ENCODE data around the gene RAPGEF2. TPM values are rescaled to one million over a fixed set of nuclear protein-coding genes. Genes with fewer than 3 reads are reported as not detected.
"Not testable (repeated sequence)": the region's sequence is repeated elsewhere in the genome, so short reads cannot be mapped to it uniquely, and the experiment has no call there.

Gene RAPGEF2
- polyA plus RNA-seq (2013, experiment 1 of 2) = 42.9 TPM
- polyA plus RNA-seq (2013, experiment 2 of 2) = 42.4 TPM

GRCh38 chr4:159102622-159103383, at the start of gene RAPGEF2:
TSS of gene RAPGEF2 (plus strand) at chr4:159103079. CDS start at chr4:159104163, 1,084 bp downstream.
- Histone ChIP-seq H3K27ac (ENCODE audit: low read depth, low read length, severe bottlenecking) (peak within 1 kb of the TSS; percentile 96), H3K36me3 (ENCODE audit: control insufficient read depth, insufficient read depth, low read length) (no peaks in the 10 kb centered on the region), H3K4me3 (ENCODE audit: extremely low read depth, insufficient read depth, low read length, poor library complexity, severe bottlenecking) (peak within 1 kb of the TSS; percentile 88), H3K4me1 (ENCODE audit: control insufficient read depth, insufficient read depth, low read length, poor library complexity, severe bottlenecking) (peaks cover 33% of the 10 kb centered on the region), H3K9me3 (ENCODE audit: control insufficient read depth, low read length) (no peaks in the 10 kb centered on the region)
- WGBS, 2 experiments (ENCODE audit: insufficient coverage in 2 of 2) = 0% methylated on average over 42 to 73 of the region's 100 CpGs

- H3K9me3 ChIP-seq (ENCODE audit: control insufficient read depth, low read length) = no peaks in the 10 kb centered on the region
- no peak overlapping the region for H3K27ac ChIP-seq (ENCODE audit: low read depth, low read length, severe bottlenecking)
- WGBS, 2 experiments (ENCODE audit: insufficient coverage in 2 of 2) = 83% methylated on average over 1 of the region's 2 CpGs; no CpG with 5 or more reads in 1 of the 2 experiments
- H3K36me3 ChIP-seq (ENCODE audit: control insufficient read depth, insufficient read depth, low read length) = no peaks in the 10 kb centered on the region
- H3K4me1 ChIP-seq (ENCODE audit: control insufficient read depth, insufficient read depth, low read length, poor library complexity, severe bottlenecking) = peaks cover 7% of the 10 kb centered on the region
- H3K4me3 ChIP-seq (ENCODE audit: extremely low read depth, insufficient read depth, low read length, poor library complexity, severe bottlenecking) = no peak overlapping the region
These were observed 47.0 kb upstream of the RAPGEF2 start for GRCh38 chr4:159055833-159056232.

GRCh38 chr4:159060161-159060560, 42.7 kb upstream of the RAPGEF2 start:
- WGBS, 2 experiments (ENCODE audit: insufficient coverage in 2 of 2) = 100% methylated on average over 2 to 3 of the region's 3 CpGs
- H3K27ac ChIP-seq (ENCODE audit: low read depth, low read length, severe bottlenecking) = no peak overlapping the region
- no peaks in the 10 kb centered on the region for H3K9me3 ChIP-seq (ENCODE audit: control insufficient read depth, low read length)
- H3K4me3 ChIP-seq (ENCODE audit: extremely low read depth, insufficient read depth, low read length, poor library complexity, severe bottlenecking) = no peak overlapping the region
- no peaks in the 10 kb centered on the region for H3K4me1 ChIP-seq (ENCODE audit: control insufficient read depth, insufficient read depth, low read length, poor library complexity, severe bottlenecking)
- no peaks in the 10 kb centered on the region for H3K36me3 ChIP-seq (ENCODE audit: control insufficient read depth, insufficient read depth, low read length)

GRCh38 chr4:159062381-159062780, 40.5 kb upstream of the RAPGEF2 start:
- H3K4me1 ChIP-seq (ENCODE audit: control insufficient read depth, insufficient read depth, low read length, poor library complexity, severe bottlenecking) = no peaks in the 10 kb centered on the region
- no peaks in the 10 kb centered on the region for H3K36me3 ChIP-seq (ENCODE audit: control insufficient read depth, insufficient read depth, low read length)
- no peak overlapping the region for H3K27ac ChIP-seq (ENCODE audit: low read depth, low read length, severe bottlenecking)
- H3K9me3 ChIP-seq (ENCODE audit: control insufficient read depth, low read length) = no peaks in the 10 kb centered on the region
- WGBS, 2 experiments (ENCODE audit: insufficient coverage in 2 of 2) = no CpG with 5 or more reads among the region's 2 CpGs
- H3K4me3 ChIP-seq (ENCODE audit: extremely low read depth, insufficient read depth, low read length, poor library complexity, severe bottlenecking) = no peak overlapping the region

- H3K4me1 ChIP-seq (ENCODE audit: control insufficient read depth, insufficient read depth, low read length, poor library complexity, severe bottlenecking) = no peaks in the 10 kb centered on the region
- no peak overlapping the region for H3K4me3 ChIP-seq (ENCODE audit: extremely low read depth, insufficient read depth, low read length, poor library complexity, severe bottlenecking)
- H3K36me3 ChIP-seq (ENCODE audit: control insufficient read depth, insufficient read depth, low read length) = no peaks in the 10 kb centered on the region
- WGBS, 2 experiments (ENCODE audit: insufficient coverage in 2 of 2) = 100% methylated on average over 1 of the region's 3 CpGs; no CpG with 5 or more reads in 1 of the 2 experiments
- no peaks in the 10 kb centered on the region for H3K9me3 ChIP-seq (ENCODE audit: control insufficient read depth, low read length)
- H3K27ac ChIP-seq (ENCODE audit: low read depth, low read length, severe bottlenecking) = no peak overlapping the region
These were observed 37.2 kb upstream of the RAPGEF2 start for GRCh38 chr4:159065513-159066240.

GRCh38 chr4:159068139-159068538, 34.7 kb upstream of the RAPGEF2 start:
- H3K4me1 ChIP-seq (ENCODE audit: control insufficient read depth, insufficient read depth, low read length, poor library complexity, severe bottlenecking) = peaks cover 18% of the 10 kb centered on the region
- H3K4me3 ChIP-seq (ENCODE audit: extremely low read depth, insufficient read depth, low read length, poor library complexity, severe bottlenecking); H3K9me3 ChIP-seq (ENCODE audit: control insufficient read depth, low read length); H3K27ac ChIP-seq (ENCODE audit: low read depth, low read length, severe bottlenecking); H3K36me3 ChIP-seq (ENCODE audit: control insufficient read depth, insufficient read depth, low read length): not testable (repeated sequence)
- WGBS, 2 experiments (ENCODE audit: insufficient coverage in 2 of 2) = 73% methylated on average over 2 of the region's 5 CpGs; no CpG with 5 or more reads in 1 of the 2 experiments

- no CpG with 5 or more reads among the region's 3 CpGs for WGBS, 2 experiments (ENCODE audit: insufficient coverage in 2 of 2)
- Histone ChIP-seq H3K4me1 (ENCODE audit: control insufficient read depth, insufficient read depth, low read length, poor library complexity, severe bottlenecking) (peaks cover 18% of the 10 kb centered on the region), H3K27ac (ENCODE audit: low read depth, low read length, severe bottlenecking) (no peak overlapping the region), H3K4me3 (ENCODE audit: extremely low read depth, insufficient read depth, low read length, poor library complexity, severe bottlenecking) (no peak overlapping the region), H3K36me3 (ENCODE audit: control insufficient read depth, insufficient read depth, low read length) (no peaks in the 10 kb centered on the region), H3K9me3 (ENCODE audit: control insufficient read depth, low read length) (no peaks in the 10 kb centered on the region)
These were observed 33.0 kb upstream of the RAPGEF2 start for GRCh38 chr4:159069922-159070321.

- 94 to 96% methylated on average over 4 of the region's 4 CpGs for WGBS, 2 experiments (ENCODE audit: insufficient coverage in 2 of 2)
- Histone ChIP-seq H3K36me3 (ENCODE audit: control insufficient read depth, insufficient read depth, low read length) (no peaks in the 10 kb centered on the region), H3K4me3 (ENCODE audit: extremely low read depth, insufficient read depth, low read length, poor library complexity, severe bottlenecking) (no peak overlapping the region), H3K9me3 (ENCODE audit: control insufficient read depth, low read length) (no peaks in the 10 kb centered on the region), H3K4me1 (ENCODE audit: control insufficient read depth, insufficient read depth, low read length, poor library complexity, severe bottlenecking) (peaks cover 18% of the 10 kb centered on the region), H3K27ac (ENCODE audit: low read depth, low read length, severe bottlenecking) (no peak overlapping the region)
These were observed 32.1 kb upstream of the RAPGEF2 start for GRCh38 chr4:159070742-159071141.

- H3K4me3 ChIP-seq (ENCODE audit: extremely low read depth, insufficient read depth, low read length, poor library complexity, severe bottlenecking) = no peak overlapping the region
- no peaks in the 10 kb centered on the region for H3K36me3 ChIP-seq (ENCODE audit: control insufficient read depth, insufficient read depth, low read length)
- H3K27ac ChIP-seq (ENCODE audit: low read depth, low read length, severe bottlenecking) = no peak overlapping the region
- 71% methylated on average over 1 of the region's 1 CpG; no CpG with 5 or more reads in 1 of the 2 experiments for WGBS, 2 experiments (ENCODE audit: insufficient coverage in 2 of 2)
- H3K4me1 ChIP-seq (ENCODE audit: control insufficient read depth, insufficient read depth, low read length, poor library complexity, severe bottlenecking) = peaks cover 18% of the 10 kb centered on the region
- no peaks in the 10 kb centered on the region for H3K9me3 ChIP-seq (ENCODE audit: control insufficient read depth, low read length)
These were observed 31.5 kb upstream of the RAPGEF2 start for GRCh38 chr4:159071178-159071968.

- Histone ChIP-seq H3K27ac (ENCODE audit: low read depth, low read length, severe bottlenecking) (no peak overlapping the region), H3K9me3 (ENCODE audit: control insufficient read depth, low read length) (no peaks in the 10 kb centered on the region), H3K4me1 (ENCODE audit: control insufficient read depth, insufficient read depth, low read length, poor library complexity, severe bottlenecking) (peaks cover 18% of the 10 kb centered on the region), H3K36me3 (ENCODE audit: control insufficient read depth, insufficient read depth, low read length) (no peaks in the 10 kb centered on the region), H3K4me3 (ENCODE audit: extremely low read depth, insufficient read depth, low read length, poor library complexity, severe bottlenecking) (no peak overlapping the region)
- 96 to 100% methylated on average over 2 to 3 of the region's 6 CpGs for WGBS, 2 experiments (ENCODE audit: insufficient coverage in 2 of 2)
These were observed 30.7 kb upstream of the RAPGEF2 start for GRCh38 chr4:159071969-159072765.
